Astrocyte (in vitro differentiated cells and primary cell): ENCODE results near the gene KDM2B.

ENCODE experiments used
- CTCF ChIP-seq: IDR thresholded peaks from 2 replicates; pipeline ENCODE4 v1.5.1; 2011; ENCODE audit warnings: low read depth, mild to moderate bottlenecking, inconsistent platforms, low read length, moderate library complexity; ENCODE audit not compliant: insufficient read depth
- EZH2 ChIP-seq: IDR thresholded peaks from 2 replicates; pipeline ENCODE4 v1.6.1; 2012; ENCODE audit warnings: mild to moderate bottlenecking, low read length, inconsistent platforms; ENCODE audit not compliant: insufficient read depth

GRCh38 chr12:121610239-121611149, 29.7 kb upstream of the KDM2B start:
- TF ChIP-seq CTCF (no peak), EZH2 (no peak)
